GM18861 (cell line): ENCODE results near the gene MAPK8IP1.
"Not testable (repeated sequence)": the region's sequence is repeated elsewhere in the genome, so short reads cannot be mapped to it uniquely, and the experiment has no call there.

Source experiments
- ATAC-seq: cut with Tn5 transposase; IDR thresholded peaks from one replicate; pipeline ENCODE4 v1.9.1; 2021; ENCODE audit not compliant: unreplicated experiment

MAPK8IP1 gene

GRCh38 chr11:45885274-45885920, at the start of gene MAPK8IP1:
MAPK8IP1 (plus strand) TSS chr11:45885651; CDS start chr11:45885821, 170 bp downstream.
- ATAC-seq = no peak

DNA sequence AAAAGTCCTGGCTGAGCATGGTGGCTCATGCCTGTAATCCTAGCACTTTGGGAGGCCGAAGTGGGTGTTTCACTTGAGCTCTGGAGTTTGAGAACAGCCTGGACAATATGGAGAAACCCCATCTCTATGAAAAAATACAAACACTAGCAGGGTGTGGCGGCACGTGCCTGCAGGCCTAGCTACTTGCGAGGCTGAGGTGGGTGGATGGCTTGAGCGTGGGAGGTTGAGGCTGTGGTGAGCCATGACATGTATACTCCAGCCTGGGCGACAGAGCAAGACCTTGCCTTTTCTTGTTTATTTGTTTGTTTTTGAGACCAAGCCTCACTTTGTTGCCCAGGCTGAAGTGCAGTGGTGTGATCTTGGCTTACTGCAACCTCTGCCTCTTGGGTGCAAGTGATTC, 46.2 kb upstream of the MAPK8IP1 start:
- ATAC-seq = no peak

- not testable (repeated sequence) for ATAC-seq
These were observed 45.2 kb upstream of the MAPK8IP1 start for GRCh38 chr11:45840251-45840650.

- no peak for ATAC-seq
These were observed 42.1 kb upstream of the MAPK8IP1 start for GRCh38 chr11:45843158-45843924.

- ATAC-seq = no peak
These were observed 40.5 kb upstream of the MAPK8IP1 start for GRCh38 chr11:45844822-45845578.

DNA sequence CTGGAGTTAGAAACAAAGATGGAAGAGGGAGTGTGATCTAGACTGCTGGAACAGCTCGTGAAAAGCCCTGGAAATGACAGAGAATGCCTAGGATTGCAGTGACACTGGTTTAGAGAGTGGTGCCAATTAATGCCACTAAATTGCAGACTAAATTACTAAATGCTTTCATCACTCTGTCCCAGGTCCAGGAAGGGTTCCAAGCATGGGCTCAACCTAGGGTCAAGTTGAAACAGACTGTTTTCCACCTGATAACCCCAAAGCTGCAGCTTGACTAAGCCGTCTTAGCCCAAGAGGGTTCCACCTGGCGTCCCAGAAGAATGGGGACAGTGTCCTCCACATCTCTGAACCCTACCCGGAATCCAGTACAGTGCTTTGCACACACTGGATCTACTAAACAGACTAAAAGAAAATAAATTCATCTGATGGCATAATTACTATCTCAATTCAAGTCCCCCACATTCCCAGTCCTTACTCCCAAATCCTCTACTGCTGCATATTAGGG, 39.2 kb upstream of the MAPK8IP1 start:
- ATAC-seq = no peak

- peak; percentile 80 for ATAC-seq
These were observed 38.2 kb upstream of the MAPK8IP1 start, which contains the start of gene CRY2 for GRCh38 chr11:45846974-45847910. CRY2 (plus strand) TSS chr11:45847475; CDS start chr11:45847491, 16 bp downstream.

GRCh38 chr11:45847911-45848316, 37.5 kb upstream of the MAPK8IP1 start:
- ATAC-seq = no peak

DNA sequence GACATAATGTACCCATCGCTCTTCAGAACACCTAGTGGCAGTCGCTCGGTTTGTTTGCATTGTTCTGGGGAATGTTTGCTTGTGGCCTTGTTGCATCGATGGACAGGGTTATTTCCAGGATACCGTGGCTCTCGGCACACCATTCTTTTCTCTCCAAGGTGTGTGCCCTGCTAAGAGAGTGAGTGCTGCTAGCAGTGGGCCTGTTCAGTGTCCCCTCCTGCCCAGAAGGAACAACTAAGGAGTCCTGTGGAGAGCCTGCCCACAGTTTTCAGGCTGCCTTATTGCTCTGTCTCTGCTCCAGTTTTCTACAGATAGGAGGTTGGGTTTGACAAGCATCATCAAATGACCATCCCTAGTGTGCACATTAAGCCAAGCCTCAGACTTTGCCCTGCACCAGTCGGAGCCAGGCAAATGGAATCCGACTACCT, 36.8 kb upstream of the MAPK8IP1 start:
- ATAC-seq = no peak

DNA sequence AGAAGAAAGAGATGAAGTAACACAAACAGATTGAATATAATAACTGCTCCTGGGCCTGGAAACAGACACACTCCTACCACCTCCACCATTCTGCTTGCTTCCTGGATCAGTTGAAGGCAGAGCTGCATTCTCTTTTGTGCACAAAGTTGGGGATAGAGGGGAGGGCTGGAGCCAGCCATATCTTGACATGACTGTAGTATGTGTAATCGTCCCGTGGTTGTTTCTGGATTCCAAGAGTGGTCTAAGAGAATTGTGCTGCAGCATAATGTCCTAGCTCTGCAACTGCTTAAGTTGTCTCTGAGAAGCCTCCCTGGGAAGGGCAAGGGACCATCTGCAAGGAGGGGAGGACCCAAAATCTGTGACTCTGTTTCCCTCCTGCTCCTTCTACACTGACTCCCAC, 35.0 kb upstream of the MAPK8IP1 start:
- ATAC-seq = no peak

GRCh38 chr11:45851228-45851627, 34.2 kb upstream of the MAPK8IP1 start:
- no peak for ATAC-seq

DNA sequence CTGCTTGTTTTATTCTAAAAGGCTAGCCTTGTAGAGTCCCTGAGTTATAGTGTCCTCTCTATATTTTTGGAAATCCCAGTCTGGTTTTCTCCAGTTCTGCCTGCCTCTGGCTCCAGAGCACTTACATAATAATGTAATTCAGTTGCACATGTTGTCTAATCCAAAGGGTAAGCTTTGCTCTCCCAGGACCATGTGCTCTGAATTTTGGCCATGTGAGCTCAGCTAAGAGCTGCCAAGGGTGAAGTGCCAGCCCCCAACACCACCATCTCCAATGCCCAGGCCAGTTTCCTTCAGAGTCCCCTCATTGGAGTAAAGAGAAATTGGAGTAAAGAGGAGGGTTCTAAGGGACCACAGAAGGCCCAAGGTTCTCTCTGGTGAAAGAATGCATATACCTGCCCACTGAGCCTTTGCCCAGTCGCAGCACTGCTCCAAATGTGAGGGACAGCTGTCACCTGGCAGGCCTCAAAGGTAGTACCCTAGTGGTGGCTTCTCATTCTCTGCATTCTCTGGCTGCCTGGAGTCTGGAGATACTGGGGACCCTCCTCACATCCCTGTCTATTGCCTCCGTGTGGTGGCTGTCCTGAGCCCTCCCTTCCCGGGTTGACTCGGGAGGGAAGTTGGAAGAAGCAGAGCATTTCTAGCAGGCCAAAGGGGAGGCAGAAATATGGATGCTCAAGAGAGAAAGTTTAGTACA, 33.3 kb upstream of the MAPK8IP1 start:
- no peak for ATAC-seq

DNA sequence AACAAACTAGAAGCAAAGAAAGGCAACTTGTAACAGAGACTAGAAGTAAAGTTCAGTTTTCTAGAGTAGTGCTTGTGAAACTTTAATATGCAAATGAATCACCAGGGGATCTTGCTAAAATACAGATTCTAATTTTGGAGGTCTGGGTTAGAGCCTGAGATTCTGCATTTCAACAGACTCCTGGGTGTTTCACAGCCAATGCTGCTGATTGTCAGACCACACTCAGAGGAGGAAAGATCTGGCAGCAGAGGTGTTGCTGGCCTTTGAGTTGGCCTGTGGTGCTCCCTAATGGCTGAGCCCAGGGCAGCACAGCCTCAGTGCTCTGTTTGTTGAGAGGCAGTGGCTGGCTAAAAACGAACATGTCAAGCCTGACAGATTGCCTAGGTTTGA, 32.7 kb upstream of the MAPK8IP1 start:
- peak; percentile 37 for ATAC-seq

DNA sequence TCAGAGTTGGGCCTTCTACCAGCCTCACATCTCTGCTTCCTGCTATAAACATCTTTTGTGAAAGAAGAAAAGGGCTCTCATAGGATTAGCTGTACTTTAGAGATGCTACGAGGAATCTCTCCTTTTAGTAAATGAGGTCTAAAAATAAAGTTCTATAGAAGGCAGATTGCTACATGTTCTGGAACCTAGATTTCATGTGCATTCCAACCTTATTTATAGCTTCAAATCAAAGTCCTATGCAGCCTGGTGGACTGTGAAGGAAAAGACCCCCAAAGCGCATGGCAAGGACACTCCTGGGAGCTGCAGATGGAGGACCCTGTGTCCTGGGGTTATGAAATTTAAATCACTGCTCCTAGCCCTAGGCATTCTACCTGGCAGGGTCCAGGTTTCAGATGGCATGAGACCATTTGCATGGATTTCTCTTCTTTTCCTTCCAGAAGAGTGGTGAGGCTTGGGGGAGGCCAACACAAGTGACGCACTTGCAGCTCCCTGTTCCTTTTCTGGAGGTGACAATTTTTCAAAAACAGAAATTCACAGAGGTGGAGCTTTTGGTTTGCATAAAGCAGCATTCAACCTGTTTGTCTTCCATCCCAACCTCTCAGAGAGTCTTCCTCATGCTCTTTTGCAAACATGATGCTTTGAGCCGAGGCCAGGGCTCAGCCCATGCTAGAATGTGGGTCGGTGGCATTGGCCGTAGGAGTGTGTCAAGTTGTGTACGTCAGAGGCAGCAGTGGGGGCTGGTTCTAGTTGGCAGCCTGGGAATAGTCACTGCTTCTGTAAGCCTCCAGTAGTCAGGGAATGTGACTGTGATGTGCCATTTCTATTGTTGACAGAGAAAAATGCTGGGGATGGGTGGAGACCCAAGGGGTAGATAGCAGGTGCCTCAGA, 31.9 kb upstream of the MAPK8IP1 start:
- no peak for ATAC-seq

DNA sequence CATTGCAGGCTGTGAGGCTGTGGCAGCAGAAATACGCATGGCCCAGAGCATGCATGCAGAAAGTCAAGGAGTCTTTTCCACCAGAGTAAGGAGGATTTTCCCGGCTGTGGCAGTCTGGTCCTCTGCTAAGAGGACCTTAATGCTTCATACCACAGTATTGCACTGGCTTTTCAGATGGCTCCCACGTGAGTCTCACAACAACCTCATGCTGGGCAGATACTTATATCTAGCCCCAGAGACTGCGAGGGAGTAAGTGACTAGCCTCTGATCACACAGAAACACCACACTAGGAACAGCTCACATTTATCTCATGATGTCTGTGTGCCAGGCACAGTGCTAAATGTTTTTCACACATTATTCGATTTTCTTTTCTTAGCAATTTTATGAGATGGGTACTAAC, 30.1 kb upstream of the MAPK8IP1 start:
- ATAC-seq = no peak

DNA sequence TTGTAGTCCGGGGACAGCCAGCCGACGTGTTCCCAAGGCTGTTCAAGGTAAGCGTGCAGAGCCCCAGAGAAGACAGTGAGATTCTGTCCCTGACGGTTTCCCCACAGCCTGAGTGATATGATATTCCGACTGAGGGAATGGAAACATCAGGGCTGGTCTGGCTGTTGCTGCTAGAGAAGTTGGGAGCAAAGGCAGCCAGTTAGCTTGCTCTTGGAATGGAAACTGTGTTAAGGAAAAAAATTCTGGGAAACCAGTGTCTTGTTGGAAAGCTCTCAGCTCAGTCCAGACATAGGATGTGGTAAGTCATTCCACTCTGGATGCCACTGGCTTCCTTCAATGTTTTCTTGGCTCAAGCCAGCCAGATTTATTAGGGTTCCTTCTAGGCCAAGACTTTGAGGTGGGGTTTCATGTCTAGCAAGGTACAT, 29.4 kb upstream of the MAPK8IP1 start:
- ATAC-seq = no peak

- ATAC-seq = no peak
These were observed 27.4 kb upstream of the MAPK8IP1 start for GRCh38 chr11:45857961-45858474.

GRCh38 chr11:45858751-45859398, 26.6 kb upstream of the MAPK8IP1 start:
- ATAC-seq = no peak
